GM23338 (cell line): ENCODE measurements around the gene PPP2R1B. TPM values are rescaled to one million over a fixed set of nuclear protein-coding genes. Genes with fewer than 3 reads are reported as not detected.

ENCODE experiments used
- ATAC-seq: fragments of 200-7000 bp; cut with Tn5 transposase; 3 replicates; pipeline ENCODE4 v1.9.1; 2020
- DNase-seq: peaks from one replicate; pipeline ENCODE4 v3.0.0-alpha.2; 2015; ENCODE audit warnings: low spot score
- H2AFZ ChIP-seq: fragments of 200-600 bp; sonication (generic); 2 replicates; pipeline ENCODE4 v1.8.0; 2016; ENCODE audit warnings: antibody characterized with exemption, mild to moderate bottlenecking, moderate library complexity
- H3F3A ChIP-seq: fragments of 200-600 bp; sonication (generic); replicated peaks from 2 replicates; pipeline ENCODE4 v1.8.0; 2017; ENCODE audit warnings: antibody characterized with exemption, mixed run types, low read depth
- H3K27ac ChIP-seq: fragments of 200-600 bp; sonication (generic); 2 replicates; pipeline ENCODE4 v1.6.1; 2016; ENCODE audit warnings: low read depth
- H3K27me3 ChIP-seq: fragments of 200-600 bp; sonication (generic); 2 replicates; pipeline ENCODE4 v1.8.0; 2016; ENCODE audit warnings: mild to moderate bottlenecking, mixed run types, moderate library complexity; ENCODE audit not compliant: insufficient read depth
- H3K36me3 ChIP-seq: fragments of 200-600 bp; sonication (generic); 2 replicates; pipeline ENCODE4 v1.8.0; 2016; ENCODE audit warnings: mild to moderate bottlenecking; ENCODE audit not compliant: insufficient read depth
- H3K4me1 ChIP-seq: fragments of 200-600 bp; sonication (generic); 2 replicates; pipeline ENCODE4 v1.8.0; 2016; ENCODE audit warnings: mild to moderate bottlenecking, moderate library complexity; ENCODE audit not compliant: insufficient read depth
- H3K4me2 ChIP-seq: fragments of 200-600 bp; sonication (generic); 2 replicates; pipeline ENCODE4 v1.7.1; 2017; ENCODE audit warnings: mixed run types
- H3K4me3 ChIP-seq: fragments of 200-600 bp; sonication (generic); 2 replicates; pipeline ENCODE4 v1.6.1; 2016; ENCODE audit warnings: mixed run types
- H3K79me2 ChIP-seq: fragments of 200-600 bp; sonication (generic); replicated peaks from 2 replicates; pipeline ENCODE4 v1.8.0; 2017; ENCODE audit warnings: mild to moderate bottlenecking; ENCODE audit not compliant: insufficient read depth
- H3K9me2 ChIP-seq: fragments of 200-600 bp; sonication (generic); 2 replicates; pipeline ENCODE4 v1.8.0; 2017; ENCODE audit not compliant: insufficient read depth
- H4K20me1 ChIP-seq: fragments of 200-600 bp; sonication (generic); replicated peaks from 2 replicates; pipeline ENCODE4 v1.8.0; 2017; ENCODE audit warnings: mild to moderate bottlenecking; ENCODE audit not compliant: insufficient read depth
- H3K27ac Mint-ChIP-seq: 2 replicates; pipeline ENCODE4 v1.8.0; 2020; ENCODE audit warnings: inconsistent platforms, mild to moderate bottlenecking, moderate library complexity, mixed read lengths
- H3K27me3 Mint-ChIP-seq: 3 replicates; pipeline ENCODE4 v1.8.0; 2022; ENCODE audit warnings: low read depth, mild to moderate bottlenecking, moderate library complexity, mixed read lengths, inconsistent platforms; ENCODE audit not compliant: insufficient read depth, poor library complexity
- H3K36me3 Mint-ChIP-seq: 3 replicates; pipeline ENCODE4 v1.8.0; 2021; ENCODE audit warnings: low read depth, mild to moderate bottlenecking, inconsistent platforms, moderate library complexity, mixed read lengths
- H3K4me1 Mint-ChIP-seq: 3 replicates; pipeline ENCODE4 v1.8.0; 2020; ENCODE audit warnings: mild to moderate bottlenecking, inconsistent platforms, mixed read lengths
- H3K4me3 Mint-ChIP-seq: 3 replicates; pipeline ENCODE4 v1.8.0; 2021; ENCODE audit warnings: moderate library complexity, mild to moderate bottlenecking, inconsistent platforms, mixed read lengths
- H3K9me3 Mint-ChIP-seq: 3 replicates; pipeline ENCODE4 v1.8.0; 2020; ENCODE audit warnings: moderate library complexity, mild to moderate bottlenecking, inconsistent platforms, mixed read lengths
- CREB1 ChIP-seq: fragments of 250-450 bp; sonication (Bioruptor Pico); IDR thresholded peaks from 2 replicates; pipeline ENCODE4 v1.5.0; 2020; ENCODE audit warnings: low read depth, mild to moderate bottlenecking, moderate library complexity
- EZH2phosphoT487 ChIP-seq: fragments of 200-600 bp; sonication (generic); IDR thresholded peaks from one replicate; pipeline ENCODE4 v1.8.1; 2018; ENCODE audit warnings: antibody characterized with exemption; ENCODE audit not compliant: unreplicated experiment
- JUNB ChIP-seq: IDR thresholded peaks from one replicate; pipeline ENCODE4 v1.6.1; 2016; ENCODE audit warnings: antibody characterized with exemption; ENCODE audit not compliant: unreplicated experiment
- POLR2AphosphoS5 ChIP-seq: IDR thresholded peaks from 2 replicates; pipeline ENCODE4 v1.6.1; 2016; ENCODE audit warnings: antibody characterized with exemption, low read depth
- REST ChIP-seq: IDR thresholded peaks from one replicate; pipeline ENCODE4 v1.6.1; 2018; ENCODE audit warnings: antibody characterized with exemption; ENCODE audit not compliant: unreplicated experiment
- STAT1 ChIP-seq: IDR thresholded peaks from one replicate; pipeline ENCODE4 v1.6.1; 2016; ENCODE audit warnings: antibody characterized with exemption; ENCODE audit not compliant: unreplicated experiment
- ZNF114 ChIP-seq: fragments of 250-450 bp; sonication (Bioruptor Pico); IDR thresholded peaks from 2 replicates; pipeline ENCODE4 v1.5.0; 2020; ENCODE audit warnings: mild to moderate bottlenecking, moderate library complexity
- ZNF331 ChIP-seq: fragments of 250-450 bp; sonication (Bioruptor Pico); IDR thresholded peaks from 2 replicates; pipeline ENCODE4 v1.5.0; 2020; ENCODE audit warnings: low read depth, mild to moderate bottlenecking, moderate library complexity
- polyA plus RNA-seq: library from polyadenylated mRNA; unstranded; fragments of >200 nt; fragmentation: Nextera tagmentation; extraction: Ambion mirVana; gene quantifications from 2 replicates; pipeline ENCODE4 v1.2.1, GENCODE V29; 2016
- total RNA-seq: library from RNA; depleted of rRNA; stranded (reverse); fragments of >200 nt; shearing (Covaris generic); gene quantifications from 2 replicates; pipeline ENCODE4 v1.2.3, GENCODE V29; 2014
- TF ChIP-seq, protein P1 (sequence below), 2 experiments: fragments of 200-600 bp in 1 of 2; sonication (generic) in 1 of 2; conservative IDR thresholded peaks; 2 replicates each; pipeline versions ENCODE4 v1.5.1 to v1.6.1; 2016 to 2017; ENCODE audit warnings: antibody characterized with exemption in 2 of 2, low read depth in 2 of 2, mild to moderate bottlenecking in 2 of 2, moderate library complexity in 1 of 2

The PPP2R1B gene
- total and polyA plus RNA-seq, 2 experiments from 2014 or later, result 18.5 to 82.0 TPM

DNA sequence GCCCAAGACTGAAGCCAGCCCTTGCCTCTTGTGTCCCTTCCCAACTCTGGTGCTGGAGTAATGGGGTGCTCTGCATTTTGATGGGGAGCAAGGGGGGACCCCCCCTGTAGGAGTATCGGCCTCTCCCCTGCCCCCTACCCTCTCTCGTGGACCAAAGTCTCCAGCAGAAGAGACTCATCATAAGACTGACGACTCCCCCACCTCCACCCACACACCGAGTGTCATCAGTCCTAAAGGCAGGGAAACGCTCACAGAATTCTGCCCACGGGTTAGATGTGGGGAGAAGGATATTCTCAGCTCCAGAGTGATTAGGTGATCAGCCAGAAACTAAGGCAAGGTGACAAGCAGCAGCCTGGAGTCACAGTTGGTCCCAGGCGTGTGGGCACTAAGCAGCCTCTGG lies 38.8 kb downstream of the PPP2R1B start:
- ATAC-seq, result no peak
- H2AFZ ChIP-seq, result no peak overlapping the region

More for the DNA sequence above, 38.8 kb downstream of the PPP2R1B start:
- no peak overlapping the region for H3K4me2 ChIP-seq
- peaks cover 22% of the 10 kb centered on the region for H3K4me1 Mint-ChIP-seq
- no peaks in the 10 kb centered on the region for H3K36me3 ChIP-seq
- no peaks in the 10 kb centered on the region for H3F3A ChIP-seq
- no peak overlapping the region for H3K27ac ChIP-seq
- H3K4me3 Mint-ChIP-seq, result no peak overlapping the region
- H3K4me1 ChIP-seq, result peaks cover 7% of the 10 kb centered on the region
- no peak overlapping the region for H3K27ac Mint-ChIP-seq
- no peak overlapping the region for H3K4me3 ChIP-seq
- no peak for TF ChIP-seq ZNF114 (CRISPR knock-in tag)
- TF ChIP-seq REST, result no peak
- TF ChIP-seq POLR2AphosphoS5, result no peak
- TF ChIP-seq ZNF331 (CRISPR knock-in tag), result no peak
- TF ChIP-seq, protein P1, sequence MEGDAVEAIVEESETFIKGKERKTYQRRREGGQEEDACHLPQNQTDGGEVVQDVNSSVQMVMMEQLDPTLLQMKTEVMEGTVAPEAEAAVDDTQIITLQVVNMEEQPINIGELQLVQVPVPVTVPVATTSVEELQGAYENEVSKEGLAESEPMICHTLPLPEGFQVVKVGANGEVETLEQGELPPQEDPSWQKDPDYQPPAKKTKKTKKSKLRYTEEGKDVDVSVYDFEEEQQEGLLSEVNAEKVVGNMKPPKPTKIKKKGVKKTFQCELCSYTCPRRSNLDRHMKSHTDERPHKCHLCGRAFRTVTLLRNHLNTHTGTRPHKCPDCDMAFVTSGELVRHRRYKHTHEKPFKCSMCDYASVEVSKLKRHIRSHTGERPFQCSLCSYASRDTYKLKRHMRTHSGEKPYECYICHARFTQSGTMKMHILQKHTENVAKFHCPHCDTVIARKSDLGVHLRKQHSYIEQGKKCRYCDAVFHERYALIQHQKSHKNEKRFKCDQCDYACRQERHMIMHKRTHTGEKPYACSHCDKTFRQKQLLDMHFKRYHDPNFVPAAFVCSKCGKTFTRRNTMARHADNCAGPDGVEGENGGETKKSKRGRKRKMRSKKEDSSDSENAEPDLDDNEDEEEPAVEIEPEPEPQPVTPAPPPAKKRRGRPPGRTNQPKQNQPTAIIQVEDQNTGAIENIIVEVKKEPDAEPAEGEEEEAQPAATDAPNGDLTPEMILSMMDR (conservative IDR thresholded peaks at IDR 0.05; ENCODE audit: low read depth in 2 of 2), result no peak
- no peak for TF ChIP-seq STAT1
- TF ChIP-seq EZH2phosphoT487, result no peak
- no peak for TF ChIP-seq CREB1 (CRISPR knock-in tag)
- no peak for TF ChIP-seq JUNB
- no peak for DNase-seq
- no peaks in the 10 kb centered on the region for H3K27me3 ChIP-seq
- no peaks in the 10 kb centered on the region for H3K79me2 ChIP-seq
- H3K27me3 Mint-ChIP-seq, result peaks cover 8% of the 10 kb centered on the region
- 0 out of 2 replicates have a peak, but pooled peaks cover 4% of the 10 kb centered on the region for H4K20me1 ChIP-seq
- H3K36me3 Mint-ChIP-seq, result peaks cover 20% of the 10 kb centered on the region
- H3K9me3 Mint-ChIP-seq, result no peaks in the 10 kb centered on the region
- H3K9me2 ChIP-seq, result no peaks in the 10 kb centered on the region
